Large intestine (tissue), 3 donors: ENCODE results near the gene RCAN3. TPM values are rescaled to one million over a fixed set of nuclear protein-coding genes. Genes with fewer than 3 reads are reported as not detected.
"Not testable (repeated sequence)": the region's sequence is repeated elsewhere in the genome, so short reads cannot be mapped to it uniquely, and the experiment has no call there.

Experiments
- DNase-seq, 2 donors: peaks; one replicate each; pipeline versions ENCODE4 v3.0.0 to v3.0.0-alpha.2; 2013
- H3K27ac ChIP-seq: one replicate; pipeline ENCODE4 v1.5.1; 2013; ENCODE audit warnings: low read length
- H3K27me3 ChIP-seq: 2 replicates; pipeline ENCODE4 v1.6.1; 2013; ENCODE audit warnings: low read length; ENCODE audit not compliant: control insufficient read depth, insufficient read depth
- H3K36me3 ChIP-seq: 2 replicates; pipeline ENCODE4 v1.6.1; 2013; ENCODE audit warnings: low read length; ENCODE audit not compliant: control insufficient read depth, insufficient read depth
- H3K4me1 ChIP-seq: one replicate; pipeline ENCODE4 v1.6.1; 2013; ENCODE audit warnings: low read length; ENCODE audit not compliant: control insufficient read depth, insufficient read depth
- H3K4me3 ChIP-seq: one replicate; pipeline ENCODE4 v1.5.1; 2013; ENCODE audit warnings: low read length
- H3K9me3 ChIP-seq: one replicate; pipeline ENCODE4 v1.6.1; 2013; ENCODE audit warnings: mild to moderate bottlenecking, low read depth, low read length, moderate library complexity; ENCODE audit not compliant: control insufficient read depth
- WGBS: methylation state at CpG from one replicate; pipeline ENCODE4 v1.1.5; 2013; ENCODE audit warnings: low lambda C conversion rate; ENCODE audit not compliant: insufficient coverage; 5-methylcytosine and 5-hydroxymethylcytosine counted together
- polyA plus RNA-seq: library from polyadenylated mRNA; unstranded; fragments of 120-200 nt; gene quantifications from one replicate; pipeline ENCODE4 v1.2.1, GENCODE V29; 2013

RCAN3 gene
- polyA plus RNA-seq, 1 donor, result 10.1 TPM

- Histone ChIP-seq H3K27me3 (no peaks in the 10 kb centered on the region), H3K36me3 (no peaks in the 10 kb centered on the region), H3K4me1 (no peaks in the 10 kb centered on the region), H3K9me3 (no peaks in the 10 kb centered on the region), H3K27ac (no peak overlapping the region), H3K4me3 (no peak overlapping the region)
- WGBS, result no CpG with 5 or more reads among the region's 5 CpGs
- DNase-seq, result no peak
These were observed 19.2 kb upstream of the RCAN3 start for GRCh38 chr1:24483441-24483840.

- Histone ChIP-seq H3K4me3 (no peak overlapping the region), H3K27me3 (no peaks in the 10 kb centered on the region), H3K4me1 (no peaks in the 10 kb centered on the region), H3K9me3 (no peaks in the 10 kb centered on the region), H3K27ac (no peak overlapping the region), H3K36me3 (no peaks in the 10 kb centered on the region)
- DNase-seq, result no peak
- WGBS, result 100% methylated on average over 1 of the region's 4 CpGs
These were observed 18.4 kb upstream of the RCAN3 start for GRCh38 chr1:24484199-24484598.

- no peaks in the 10 kb centered on the region for H3K4me1 ChIP-seq
- no peak for DNase-seq
- peaks cover 10% of the 10 kb centered on the region for H3K9me3 ChIP-seq
- no peak overlapping the region for H3K27ac ChIP-seq
- WGBS, result 77% methylated on average over 3 of the region's 7 CpGs
- H3K36me3 ChIP-seq, result no peaks in the 10 kb centered on the region
- H3K4me3 ChIP-seq, result no peak overlapping the region
- H3K27me3 ChIP-seq, result no peaks in the 10 kb centered on the region
These were observed 16.1 kb upstream of the RCAN3 start for GRCh38 chr1:24486331-24487065.

GRCh38 chr1:24487455-24487854, 15.2 kb upstream of the RCAN3 start:
- no peak for DNase-seq
- H3K4me1 ChIP-seq, result no peaks in the 10 kb centered on the region
- no peak overlapping the region for H3K4me3 ChIP-seq
- WGBS, result 98% methylated on average over 8 of the region's 9 CpGs
- no peaks in the 10 kb centered on the region for H3K27me3 ChIP-seq
- no peaks in the 10 kb centered on the region for H3K36me3 ChIP-seq
- no peak overlapping the region for H3K27ac ChIP-seq
- H3K9me3 ChIP-seq, result peaks cover 10% of the 10 kb centered on the region

- not testable (repeated sequence) for H3K4me1 ChIP-seq, H3K9me3 ChIP-seq, DNase-seq, H3K4me3 ChIP-seq, H3K27ac ChIP-seq, H3K27me3 ChIP-seq, H3K36me3 ChIP-seq
- 100% methylated on average over 2 of the region's 7 CpGs for WGBS
These were observed 14.5 kb upstream of the RCAN3 start for GRCh38 chr1:24488159-24488558.

- WGBS, result no CpG with 5 or more reads among the region's 13 CpGs
- Histone ChIP-seq H3K36me3 (no peaks in the 10 kb centered on the region), H3K4me1 (no peaks in the 10 kb centered on the region), H3K27ac (no peak overlapping the region), H3K9me3 (peaks cover 10% of the 10 kb centered on the region), H3K4me3 (no peak overlapping the region), H3K27me3 (no peaks in the 10 kb centered on the region)
- no peak for DNase-seq
These were observed 13.0 kb upstream of the RCAN3 start for GRCh38 chr1:24489674-24490073.

GRCh38 chr1:24490101-24490781, 12.4 kb upstream of the RCAN3 start:
- H3K4me3 ChIP-seq, result no peak overlapping the region
- no CpG with 5 or more reads among the region's 18 CpGs for WGBS
- no peak for DNase-seq
- no peaks in the 10 kb centered on the region for H3K27me3 ChIP-seq
- H3K36me3 ChIP-seq, result no peaks in the 10 kb centered on the region
- no peaks in the 10 kb centered on the region for H3K4me1 ChIP-seq
- peaks cover 10% of the 10 kb centered on the region for H3K9me3 ChIP-seq
- no peak overlapping the region for H3K27ac ChIP-seq

GRCh38 chr1:24491577-24492360, 10.9 kb upstream of the RCAN3 start:
- H3K36me3 ChIP-seq, result no peaks in the 10 kb centered on the region
- peaks cover 10% of the 10 kb centered on the region for H3K9me3 ChIP-seq
- no peaks in the 10 kb centered on the region for H3K4me1 ChIP-seq
- H3K27ac ChIP-seq, result no peak overlapping the region
- H3K4me3 ChIP-seq, result no peak overlapping the region
- no peak for DNase-seq
- no peaks in the 10 kb centered on the region for H3K27me3 ChIP-seq
- 63% methylated on average over 2 of the region's 15 CpGs for WGBS

GRCh38 chr1:24492935-24493334, 9.7 kb upstream of the RCAN3 start:
- WGBS, result no CpG with 5 or more reads among the region's 9 CpGs
- H3K4me1 ChIP-seq, H3K9me3 ChIP-seq, H3K4me3 ChIP-seq, H3K27me3 ChIP-seq, H3K27ac ChIP-seq, DNase-seq, H3K36me3 ChIP-seq: not testable (repeated sequence)

- H3K27me3 ChIP-seq, result no peaks in the 10 kb centered on the region
- H3K27ac ChIP-seq, result no peak overlapping the region
- no CpG with 5 or more reads among the region's 3 CpGs for WGBS
- peaks cover 10% of the 10 kb centered on the region for H3K9me3 ChIP-seq
- DNase-seq, result no peak
- no peak overlapping the region for H3K4me3 ChIP-seq
- H3K36me3 ChIP-seq, result no peaks in the 10 kb centered on the region
- H3K4me1 ChIP-seq, result no peaks in the 10 kb centered on the region
These were observed 8.9 kb upstream of the RCAN3 start for GRCh38 chr1:24493785-24494184.
